Esophagus squamous epithelium (tissue), 4 donors: ENCODE results near the gene PDE10A.

ENCODE experiments used
- CTCF ChIP-seq, 6 experiments: fragments of 450-650 bp in 4 of 6; fragments of 200-600 bp in 2 of 6; sonication (generic) in 2 of 6; IDR thresholded peaks; one replicate each; pipeline ENCODE4 v1.5.1; 2016 to 2019; ENCODE audit warnings: antibody characterized with exemption in 6 of 6, mild to moderate bottlenecking in 4 of 6, moderate library complexity in 4 of 6
- POLR2A ChIP-seq, 4 donors: fragments of 450-650 bp; IDR thresholded peaks; one replicate each; pipeline ENCODE4 v1.6.1; 2017; ENCODE audit warnings: antibody characterized with exemption in 4 of 4, mild to moderate bottlenecking in 4 of 4, moderate library complexity in 3 of 4

- TF ChIP-seq CTCF (IDR thresholded peaks at IDR 0.05) (no peak), POLR2A (IDR thresholded peaks at IDR 0.05) (no peak)
Measured at GRCh38 chr6:165668951-165669350, 5.9 kb upstream of the PDE10A start.
